Uterus (tissue), 2 donors: ENCODE data around the gene MTSS2.

Experiments used
- CTCF ChIP-seq, 4 experiments: fragments of 200-600 bp in 2 of 4; fragments of 450-650 bp in 2 of 4; sonication (generic) in 2 of 4; IDR thresholded peaks; one replicate each; pipeline ENCODE4 v1.5.1; 2016 to 2019; ENCODE audit warnings: antibody characterized with exemption in 4 of 4, mild to moderate bottlenecking in 2 of 4, moderate library complexity in 1 of 4
- POLR2A ChIP-seq, 2 donors: fragments of 450-650 bp; IDR thresholded peaks; one replicate each; pipeline ENCODE4 v1.6.1; 2016; ENCODE audit warnings: antibody characterized with exemption in 2 of 2, mild to moderate bottlenecking in 1 of 2, moderate library complexity in 1 of 2

GRCh38 chr16:70723740-70724145 lies 37.9 kb upstream of the MTSS2 start:
- TF ChIP-seq CTCF (IDR thresholded peaks at IDR 0.05) = no peak
- no peak for TF ChIP-seq POLR2A (IDR thresholded peaks at IDR 0.05)
